CD4-positive, alpha-beta T cell (primary cell): ENCODE results near the gene MXD1. TPM values are rescaled to one million over a fixed set of nuclear protein-coding genes. Genes with fewer than 3 reads are reported as not detected.

ENCODE experiments used
- ATAC-seq: fragments of 200-7000 bp; cut with Tn5 transposase; one replicate; pipeline ENCODE4 v1.10.0; 2022; ENCODE audit warnings: mild to moderate bottlenecking; ENCODE audit not compliant: poor library complexity
- CTCF ChIA-PET: fragments of 350-600 bp; sonication (Branson Sonifier 250); formaldehyde crosslinking; loops from one replicate; lab custom pipeline; 2021; ENCODE audit warnings: antibody characterized with exemption, inconsistent platforms; lab: Charles Lee
- POLR2A ChIA-PET: fragments of 350-600 bp; sonication (Branson Sonifier 250); formaldehyde crosslinking; loops from one replicate; lab custom pipeline; 2021; ENCODE audit warnings: antibody characterized with exemption, inconsistent platforms; lab: Charles Lee
- DNase-seq, 14 experiments: peaks; one replicate each; pipeline ENCODE4 v3.0.0-alpha.2; 2013 to 2020; ENCODE audit warnings: mixed read lengths in 2 of 14
- H3K27ac ChIP-seq, 2 donors: one replicate each; pipeline versions ENCODE4 v1.5.1 to v1.7.0; 2013; ENCODE audit warnings: low read length in 2 of 2, low read depth in 1 of 2, mild to moderate bottlenecking in 1 of 2
- H3K27me3 ChIP-seq, 2 experiments: 1 replicate in 1 of 2; 2 replicates in 1 of 2; pipeline versions ENCODE4 v1.6.1 to v1.7.0; 2013; ENCODE audit warnings: low read length in 2 of 2, control low read depth in 1 of 2, mild to moderate bottlenecking in 1 of 2, moderate library complexity in 1 of 2; ENCODE audit not compliant: insufficient read depth in 2 of 2, control insufficient read depth in 1 of 2
- H3K36me3 ChIP-seq: one replicate; pipeline ENCODE4 v1.6.1; 2013; ENCODE audit warnings: low read length, control low read depth; ENCODE audit not compliant: insufficient read depth
- H3K4me1 ChIP-seq: one replicate; pipeline ENCODE4 v1.6.1; 2013; ENCODE audit warnings: low read length, control low read depth; ENCODE audit not compliant: insufficient read depth
- H3K4me3 ChIP-seq: one replicate; pipeline ENCODE4 v1.5.1; 2013; ENCODE audit warnings: mild to moderate bottlenecking, low read length, moderate library complexity
- H3K9me3 ChIP-seq, 2 experiments: 1 replicate in 1 of 2; 2 replicates in 1 of 2; pipeline versions ENCODE4 v1.6.1 to v1.7.0; 2013; ENCODE audit warnings: low read length in 2 of 2, mild to moderate bottlenecking in 2 of 2, control low read depth in 1 of 2, moderate library complexity in 1 of 2; ENCODE audit not compliant: control insufficient read depth in 1 of 2, insufficient read depth in 1 of 2
- H3K27ac Mint-ChIP-seq: one replicate; pipeline ENCODE4 v1.8.0; 2020; ENCODE audit warnings: mixed read lengths
- H3K27me3 Mint-ChIP-seq: one replicate; pipeline ENCODE4 v1.8.0; 2021; ENCODE audit warnings: mixed read lengths
- H3K36me3 Mint-ChIP-seq: one replicate; pipeline ENCODE4 v1.8.0; 2021; ENCODE audit warnings: low read depth, mixed read lengths
- H3K4me1 Mint-ChIP-seq: one replicate; pipeline ENCODE4 v1.8.0; 2021; ENCODE audit warnings: low read depth, mixed read lengths
- H3K4me3 Mint-ChIP-seq: one replicate; pipeline ENCODE4 v1.8.0; 2020; ENCODE audit warnings: mild to moderate bottlenecking, mixed read lengths
- H3K9me3 Mint-ChIP-seq: one replicate; pipeline ENCODE4 v1.8.0; 2020; ENCODE audit warnings: mixed read lengths
- intact Hi-C, 2 experiments: fragments of 100-400 bp; cut with DNase I in 1 of 2; cut with micrococcal nuclease in 1 of 2; formaldehyde crosslinking; loops; one replicate each; pipeline versions ENCODE4 v1.15.1 to v1.9.0; 2023 to 2025; cut with DNase I, micrococcal nuclease
- total RNA-seq, 174 experiments: library from RNA in 2 of 174; stranded (reverse) in 2 of 174; gene quantifications; one replicate each; pipeline ENCODE4 v1.2.3 and lab custom pipeline; 2021 to 2026
- TF ChIP-seq, protein P1 (sequence below): fragments of 200-600 bp; IDR thresholded peaks from one replicate; pipeline ENCODE4 v1.8.0; 2022; ENCODE audit warnings: antibody characterized with exemption, mild to moderate bottlenecking

MXD1 gene
- total RNA-seq, 2 experiments from 2014 or later = 43.5 to 45.3 TPM

DNA sequence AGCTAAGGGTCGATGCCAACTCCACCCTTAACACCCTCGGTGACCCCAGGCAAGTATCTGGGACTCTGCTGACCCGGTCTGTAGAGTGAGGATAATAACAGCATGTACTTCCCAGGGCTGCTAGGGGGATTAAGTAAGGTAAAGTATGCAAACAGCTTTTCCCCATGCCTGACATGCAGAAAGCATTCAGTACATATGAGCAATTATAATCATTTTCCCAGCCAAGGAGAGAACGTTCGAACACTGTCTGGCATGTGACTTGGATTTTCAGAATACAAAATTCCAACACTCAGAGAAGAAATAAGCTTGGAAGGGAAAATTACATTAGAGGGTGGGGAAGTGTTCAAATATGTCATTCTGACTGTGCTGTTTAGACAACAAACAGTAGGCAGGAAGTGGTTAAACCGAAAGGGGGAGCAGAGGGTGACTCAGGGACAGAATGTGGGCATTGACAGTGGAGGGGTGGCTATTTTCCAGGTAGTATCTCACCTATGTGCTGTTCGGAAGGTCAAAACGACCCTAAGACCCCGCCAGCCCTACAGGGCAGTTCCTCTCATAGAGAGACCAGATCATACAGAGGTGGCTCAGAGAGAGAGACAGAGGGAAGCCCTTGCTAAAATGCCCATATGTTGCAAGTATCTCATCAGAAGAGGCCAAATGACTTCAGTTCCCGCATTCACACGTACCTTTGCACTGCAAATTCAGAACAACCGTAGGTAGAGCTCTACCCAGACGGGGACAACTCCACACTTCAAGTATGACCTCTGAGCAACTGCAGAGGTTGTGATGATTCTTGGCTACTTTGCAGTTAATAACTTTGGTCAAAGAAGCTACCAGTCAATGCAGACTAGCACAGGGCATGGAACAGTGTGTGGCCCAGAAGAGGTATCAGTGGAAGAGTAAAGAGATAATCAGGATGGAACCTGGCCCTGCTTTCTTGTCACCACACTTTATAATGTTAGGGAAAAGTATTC lies 31.7 kb downstream of the MXD1 start:
- Histone ChIP-seq H3K9me3 (no peaks in the 10 kb centered on the region), H3K27ac (peak overlapping the region; percentile 3 to 61), H3K27me3 (no peaks in the 10 kb centered on the region), H3K4me1 (peaks cover 38% of the 10 kb centered on the region), H3K4me3 (peak overlapping the region; percentile 24), H3K36me3 (peaks cover 16% of the 10 kb centered on the region)
- ATAC-seq (peak; percentile 93), DNase-seq (peak; percentile 24 to 87 (median 42))
- POLR2A ChIA-PET = interaction anchor here (0.6 to 3.9 kb wide), 12 partner anchors 9 to 244 kb away, joined by 3 to 21 read pairs (median 3); partner anchors contain the start of genes C2orf42, MXD1 and PCBP1
- TF ChIP-seq, protein P1, sequence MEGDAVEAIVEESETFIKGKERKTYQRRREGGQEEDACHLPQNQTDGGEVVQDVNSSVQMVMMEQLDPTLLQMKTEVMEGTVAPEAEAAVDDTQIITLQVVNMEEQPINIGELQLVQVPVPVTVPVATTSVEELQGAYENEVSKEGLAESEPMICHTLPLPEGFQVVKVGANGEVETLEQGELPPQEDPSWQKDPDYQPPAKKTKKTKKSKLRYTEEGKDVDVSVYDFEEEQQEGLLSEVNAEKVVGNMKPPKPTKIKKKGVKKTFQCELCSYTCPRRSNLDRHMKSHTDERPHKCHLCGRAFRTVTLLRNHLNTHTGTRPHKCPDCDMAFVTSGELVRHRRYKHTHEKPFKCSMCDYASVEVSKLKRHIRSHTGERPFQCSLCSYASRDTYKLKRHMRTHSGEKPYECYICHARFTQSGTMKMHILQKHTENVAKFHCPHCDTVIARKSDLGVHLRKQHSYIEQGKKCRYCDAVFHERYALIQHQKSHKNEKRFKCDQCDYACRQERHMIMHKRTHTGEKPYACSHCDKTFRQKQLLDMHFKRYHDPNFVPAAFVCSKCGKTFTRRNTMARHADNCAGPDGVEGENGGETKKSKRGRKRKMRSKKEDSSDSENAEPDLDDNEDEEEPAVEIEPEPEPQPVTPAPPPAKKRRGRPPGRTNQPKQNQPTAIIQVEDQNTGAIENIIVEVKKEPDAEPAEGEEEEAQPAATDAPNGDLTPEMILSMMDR = no peak
- intact Hi-C loops = loop anchor here (2.0 to 10.0 kb wide), 2 partner anchors 32 to 118 kb away; partner anchors contain the start of gene MXD1 (in 1 of the 2)
- peak overlapping the region; percentile 3 for H3K4me3 Mint-ChIP-seq
- H3K9me3 Mint-ChIP-seq = no peaks in the 10 kb centered on the region
- H3K4me1 Mint-ChIP-seq = peaks cover 37% of the 10 kb centered on the region
- no peaks in the 10 kb centered on the region for H3K27me3 Mint-ChIP-seq
- CTCF ChIA-PET = interaction anchor here (1.1 to 2.3 kb wide), 2 partner anchors 9 to 196 kb away, joined by 3 to 5 read pairs; no protein-coding TSS in a partner anchor
- H3K36me3 Mint-ChIP-seq = peaks cover 17% of the 10 kb centered on the region
- peak overlapping the region; percentile 54 for H3K27ac Mint-ChIP-seq

- no peaks in the 10 kb centered on the region for H3K9me3 Mint-ChIP-seq
- Histone ChIP-seq H3K9me3 (no peaks in the 10 kb centered on the region), H3K27ac (peak overlapping the region in 1 of 2 donors; percentile 61), H3K4me1 (peaks cover 38% of the 10 kb centered on the region), H3K27me3 (no peaks in the 10 kb centered on the region), H3K36me3 (peaks cover 14% of the 10 kb centered on the region), H3K4me3 (no peak overlapping the region)
- ATAC-seq (no peak), DNase-seq (peak in 2 of 14 experiments; percentile 36 to 37)
- ChIA-PET POLR2A (interaction anchor here (0.6 to 3.9 kb wide), 8 partner anchors 9 to 141 kb away, joined by 3 to 21 read pairs (median 4); partner anchors contain the start of genes MXD1 and PCBP1), CTCF (no interaction called here)
- peak overlapping the region; percentile 54 for H3K27ac Mint-ChIP-seq
- TF ChIP-seq, protein P1 = no peak
- H3K27me3 Mint-ChIP-seq = no peaks in the 10 kb centered on the region
- peaks cover 37% of the 10 kb centered on the region for H3K4me1 Mint-ChIP-seq
- H3K36me3 Mint-ChIP-seq = peaks cover 9% of the 10 kb centered on the region
- no peak overlapping the region for H3K4me3 Mint-ChIP-seq
- intact Hi-C loops = loop anchor here (2.0 to 10.0 kb wide), 2 partner anchors 33 to 117 kb away; partner anchors contain the start of gene MXD1 (in 1 of the 2)
Measured at GRCh38 chr2:69947325-69947931, 32.5 kb downstream of the MXD1 start.
